HG03139 (cell line): Measurements from ENCODE around the gene MPC1.
"Not testable (repeated sequence)": the region's sequence is repeated elsewhere in the genome, so short reads cannot be mapped to it uniquely, and the experiment has no call there.

Experiments used
- ATAC-seq: cut with Tn5 transposase; IDR thresholded peaks from one replicate; pipeline ENCODE4 v1.9.1; 2021; ENCODE audit not compliant: unreplicated experiment

MPC1 gene

DNA sequence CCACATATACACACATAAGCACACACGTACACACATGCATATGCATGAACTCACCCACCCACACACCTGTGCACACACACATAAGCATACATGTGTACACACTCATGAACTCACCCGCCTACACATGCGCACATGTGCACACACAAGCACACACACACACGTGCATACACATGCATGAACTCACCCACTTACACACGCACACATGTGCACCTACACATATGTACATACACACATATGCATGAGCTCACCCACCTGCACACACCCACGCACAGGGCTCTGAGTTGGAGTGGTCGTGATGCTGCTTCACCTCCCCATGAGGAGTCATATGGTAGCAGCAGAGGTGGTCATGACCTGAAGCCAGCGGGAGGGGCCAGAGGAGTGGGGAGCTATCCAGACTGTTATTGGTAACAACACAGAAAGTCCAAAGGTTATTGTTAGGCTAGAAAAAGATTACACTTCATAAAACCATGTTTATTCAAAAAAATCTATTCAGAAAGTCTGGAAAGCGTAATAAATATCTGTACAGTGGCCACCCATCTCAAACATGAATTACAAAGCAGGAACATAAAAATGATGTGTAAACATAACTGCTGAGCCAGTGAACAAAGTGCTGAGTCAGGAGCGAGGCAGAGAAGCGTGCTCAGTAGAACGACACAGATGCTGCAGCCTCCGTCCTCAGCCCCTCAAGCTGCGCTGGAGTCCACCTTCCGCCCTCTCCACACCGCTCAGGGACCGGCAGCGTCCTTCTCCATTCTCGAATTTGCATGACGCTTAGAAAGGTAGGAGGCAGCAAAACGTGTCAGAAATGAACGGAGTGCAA, 26.4 kb upstream of the MPC1 start:
- no peak for ATAC-seq

DNA sequence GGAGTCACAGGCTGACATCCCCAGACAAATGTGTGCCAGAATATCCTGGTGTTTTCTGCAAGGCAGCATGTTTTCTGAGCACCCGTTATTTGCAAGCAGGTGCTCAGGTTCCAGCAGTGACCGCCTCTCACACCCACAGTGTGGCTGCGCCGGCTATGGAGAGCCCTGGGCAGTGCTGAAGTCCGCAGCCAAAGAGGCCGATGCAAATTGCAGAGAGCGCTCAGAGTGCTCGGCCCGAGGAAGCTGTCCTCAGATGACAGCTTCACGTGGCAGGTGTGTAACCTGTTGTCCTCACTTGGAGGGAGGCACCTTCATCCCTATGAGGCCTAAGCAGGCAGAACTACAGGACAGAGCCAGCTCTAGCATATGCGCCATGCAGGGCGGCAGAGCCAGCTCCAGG, 23.5 kb upstream of the MPC1 start:
- ATAC-seq = no peak

- ATAC-seq = no peak
Measured at GRCh38 chr6:166405386-166405785, 22.6 kb upstream of the MPC1 start.

GRCh38 chr6:166402582-166403277, 20.0 kb upstream of the MPC1 start:
- no peak for ATAC-seq

- peak; percentile 67 for ATAC-seq
Measured at GRCh38 chr6:166400649-166401250, 18.0 kb upstream of the MPC1 start.

DNA sequence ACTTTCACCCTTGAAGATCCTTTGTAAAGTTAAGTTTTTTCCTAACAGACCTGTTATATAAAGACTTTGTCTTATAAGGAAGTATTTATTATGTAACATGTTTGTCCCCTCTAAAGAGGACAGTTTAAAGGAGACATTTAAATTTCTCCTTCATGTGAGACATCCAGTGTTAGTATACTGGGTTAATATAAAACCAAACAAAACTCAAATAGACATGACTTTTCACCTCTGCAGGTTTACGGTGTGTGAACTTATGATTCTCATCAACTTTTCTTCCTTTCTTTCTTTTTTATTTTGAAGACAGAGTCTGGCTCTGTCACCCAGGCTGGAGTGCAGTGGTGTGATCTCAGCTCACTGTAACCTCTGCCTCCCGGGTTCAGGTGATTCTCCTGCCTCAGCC, 17.4 kb upstream of the MPC1 start:
- no peak for ATAC-seq

DNA sequence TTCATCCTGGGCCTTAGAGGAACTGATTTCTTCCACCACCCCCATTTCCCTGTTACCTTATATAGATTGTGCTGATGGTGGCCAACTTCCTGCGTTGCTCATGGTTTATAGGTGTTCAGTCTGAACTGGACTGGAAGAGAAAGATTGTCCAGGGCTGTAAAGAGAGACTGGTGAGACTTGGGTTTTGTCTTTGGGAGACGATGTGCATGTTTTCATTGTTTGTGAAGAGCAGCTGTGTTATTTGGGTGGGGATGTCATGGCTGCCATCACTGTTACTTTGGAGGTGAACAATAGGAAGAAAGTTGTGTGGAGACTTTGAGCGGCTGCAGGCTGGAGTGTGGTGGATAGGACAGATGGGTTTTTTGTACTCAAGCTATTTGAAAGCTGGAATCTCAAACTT, 15.6 kb upstream of the MPC1 start:
- no peak for ATAC-seq

GRCh38 chr6:166397849-166398248, 15.1 kb upstream of the MPC1 start:
- ATAC-seq = no peak

DNA sequence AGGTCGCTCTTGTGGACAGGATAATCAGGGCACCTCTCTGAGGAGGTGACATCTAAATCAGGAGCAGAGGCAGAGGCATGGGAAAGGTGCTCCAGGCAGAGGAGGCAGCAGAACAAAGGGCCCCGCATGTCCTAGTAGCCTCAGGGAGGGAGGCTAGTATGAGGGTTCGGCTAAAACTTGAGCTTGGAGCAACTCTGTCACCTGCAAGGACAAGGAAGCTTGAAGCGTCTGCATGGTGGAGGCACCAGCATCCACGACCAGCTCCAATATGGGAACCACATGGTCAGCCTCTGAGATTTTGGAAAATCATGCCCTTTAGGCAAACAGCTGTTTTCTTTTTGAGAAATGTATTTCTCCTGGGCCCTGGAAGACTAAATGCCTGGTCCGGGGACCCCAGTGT, 13.0 kb upstream of the MPC1 start:
- no peak for ATAC-seq

GRCh38 chr6:166395351-166395750, 12.6 kb upstream of the MPC1 start:
- ATAC-seq = no peak

DNA sequence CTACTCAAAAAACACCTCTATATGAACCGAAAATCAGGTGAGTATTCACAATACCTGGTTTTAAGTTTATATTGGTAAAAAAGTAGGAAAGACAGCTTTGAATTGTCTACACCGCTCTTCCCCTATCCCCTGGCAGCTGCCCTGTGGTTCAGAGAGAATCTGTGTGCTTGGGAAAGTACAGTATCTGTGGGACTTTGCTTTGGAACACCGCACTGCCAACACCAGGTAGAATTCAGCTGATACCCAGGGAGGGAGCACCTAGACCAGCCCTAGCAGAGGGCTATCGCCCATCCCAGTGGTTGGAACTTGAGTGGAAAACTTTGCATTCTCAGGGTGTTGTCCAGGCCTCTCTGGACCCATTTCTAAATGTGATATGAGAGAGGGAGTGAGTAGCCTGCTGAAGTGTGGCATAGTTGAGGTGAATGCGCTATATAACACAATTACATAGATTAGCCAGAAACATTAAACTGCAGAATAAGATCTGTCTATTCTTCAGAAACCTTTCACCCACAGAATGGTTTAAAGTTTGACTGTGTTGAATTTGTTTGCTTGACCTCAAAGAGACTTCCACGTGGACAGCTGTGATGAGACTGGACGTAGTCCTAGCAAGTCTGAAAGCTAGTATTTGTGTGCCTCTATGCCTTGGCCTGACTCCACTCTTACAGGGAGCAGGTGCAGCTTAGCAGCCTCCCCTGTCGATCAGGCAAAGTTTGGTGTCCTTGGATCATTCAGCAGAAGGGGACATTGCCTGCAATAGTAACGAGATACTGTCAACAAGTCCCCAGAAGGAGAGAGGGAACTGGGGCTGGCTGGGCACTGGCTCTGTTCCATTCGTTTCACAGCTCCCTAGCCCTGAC, 11.5 kb upstream of the MPC1 start:
- ATAC-seq = no peak

- no peak for ATAC-seq
Measured at GRCh38 chr6:166393535-166393823, 10.7 kb upstream of the MPC1 start.

GRCh38 chr6:166392755-166393534, 10.2 kb upstream of the MPC1 start:
- not testable (repeated sequence) for ATAC-seq

DNA sequence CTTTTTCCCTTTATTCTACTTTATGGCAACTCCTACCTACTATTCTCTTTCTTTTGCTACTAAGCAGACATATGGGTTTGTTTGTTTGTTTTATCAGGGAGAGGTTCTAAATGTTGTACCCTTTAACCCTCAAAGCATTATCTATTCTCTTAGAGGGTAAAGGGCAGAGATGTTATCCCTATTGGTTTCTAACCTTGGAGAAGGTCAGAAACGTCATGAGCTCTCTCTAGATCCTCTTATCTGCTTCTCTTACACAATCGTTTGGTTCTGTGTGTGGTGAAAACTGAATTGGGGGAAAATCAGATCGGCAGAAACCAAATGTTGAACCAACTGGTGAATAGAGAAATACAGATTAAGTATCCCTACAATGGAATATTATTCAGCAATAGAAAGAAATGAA, 6.4 kb upstream of the MPC1 start:
- no peak for ATAC-seq

DNA sequence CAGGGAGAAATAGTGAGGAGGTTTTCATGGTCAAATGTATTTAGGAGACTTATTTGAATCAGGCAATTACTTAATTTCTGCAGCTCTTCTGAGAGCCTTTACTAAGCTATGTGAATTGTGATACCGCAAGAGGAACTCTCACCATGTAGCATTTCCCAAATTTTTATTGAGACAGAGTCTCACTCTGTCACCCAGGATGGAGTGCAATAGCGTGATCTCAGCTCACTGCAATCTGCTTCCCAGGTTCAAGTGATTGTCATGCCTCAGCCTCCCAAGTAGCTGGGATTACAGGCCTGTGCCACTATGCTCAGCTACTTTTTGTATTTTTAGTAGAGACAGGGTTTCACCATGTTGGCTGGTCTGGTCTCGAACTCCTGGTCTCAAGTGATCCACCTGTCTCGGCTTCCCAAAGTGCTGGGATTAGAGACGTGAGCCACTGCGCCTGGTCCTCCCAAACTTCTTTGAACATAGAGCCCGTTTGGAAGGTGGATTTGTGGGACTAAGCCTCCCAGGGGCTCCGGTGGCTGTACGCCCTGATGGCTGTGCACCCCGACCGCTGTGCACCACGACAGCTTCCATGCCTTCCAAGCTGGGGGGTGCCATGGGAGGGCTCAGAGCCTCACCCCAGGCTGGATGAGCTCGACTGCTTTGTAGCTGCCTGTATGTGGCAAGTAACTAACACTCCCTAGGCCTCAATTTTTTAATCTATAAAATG, 5.7 kb upstream of the MPC1 start:
- no peak for ATAC-seq

DNA sequence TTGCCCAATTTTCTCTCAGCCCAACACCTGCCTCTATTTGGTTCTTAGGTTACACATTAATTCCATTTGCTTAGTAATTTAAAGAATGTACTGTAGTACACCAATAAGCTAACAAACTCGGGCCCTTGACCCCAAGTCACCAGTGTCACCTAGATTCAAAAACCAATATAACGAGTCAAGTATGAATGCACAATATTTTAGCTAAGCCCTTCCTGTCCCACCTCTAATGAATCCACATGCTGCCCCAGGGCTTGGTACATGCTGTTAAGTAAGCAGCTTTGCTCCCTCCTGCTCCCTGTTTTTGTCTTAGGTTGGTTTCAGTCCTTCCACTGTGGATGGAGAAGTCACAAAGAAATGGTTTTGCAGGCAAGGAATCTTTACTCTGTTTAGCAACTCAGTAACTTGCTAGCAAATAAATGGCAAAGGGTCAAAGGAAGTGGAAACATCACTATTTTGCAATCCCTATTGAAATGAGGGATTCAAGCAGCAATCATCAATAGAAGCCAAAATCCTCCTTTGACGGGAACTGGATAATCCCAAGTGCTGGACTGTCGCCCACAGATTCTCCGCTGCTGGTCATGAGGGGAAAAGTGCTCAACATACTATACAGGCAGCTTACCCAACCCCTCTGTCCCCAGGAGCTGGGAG, 5.0 kb upstream of the MPC1 start:
- no peak for ATAC-seq

- ATAC-seq = not testable (repeated sequence)
Measured at GRCh38 chr6:166387098-166387497, 4.4 kb upstream of the MPC1 start.

DNA sequence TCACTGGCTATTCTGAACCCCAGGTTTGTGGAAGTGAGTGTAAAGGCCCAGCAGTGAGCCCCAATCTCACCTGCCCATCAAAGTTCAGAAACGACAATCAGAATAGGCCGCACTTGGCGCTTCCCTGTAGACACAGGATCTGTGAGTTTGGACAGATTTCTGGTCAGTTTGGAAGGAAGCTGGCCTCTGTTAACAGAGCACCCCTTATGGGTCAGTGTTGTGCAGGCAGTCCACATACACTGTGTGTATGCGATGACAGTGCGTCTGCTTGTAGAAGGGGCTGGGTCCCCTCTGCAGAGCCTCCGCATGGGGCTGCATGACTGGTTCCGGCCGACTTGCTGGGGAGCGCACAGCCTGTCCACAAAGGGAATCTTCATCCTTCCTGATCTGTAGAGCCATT, 3.4 kb upstream of the MPC1 start:
- no peak for ATAC-seq

- ATAC-seq = peak; percentile 0
Measured at GRCh38 chr6:166383802-166384363, 1.1 kb upstream of the MPC1 start.
